ENCODE results near the gene MPZL2.

The MPZL2 gene

GRCh38 chr11:118223992-118224391, 40.1 kb downstream of the MPZL2 start:
- no peak for DNase-seq (ENCODE audit: low read depth)
- no peak for TF ChIP-seq CTCF (IDR thresholded peaks at IDR 0.05; ENCODE audit: low read depth, low read length, missing control alignments)
- H3K4me3 ChIP-seq (ENCODE audit: low read depth, low read length), result no peak overlapping the region

GRCh38 chr11:118223570-118223969, 40.5 kb downstream of the MPZL2 start:
- TF ChIP-seq CTCF (IDR thresholded peaks at IDR 0.05; ENCODE audit: low read depth, low read length, missing control alignments), result no peak
- no peak overlapping the region for H3K4me3 ChIP-seq (ENCODE audit: low read depth, low read length)
- no peak for DNase-seq (ENCODE audit: low read depth)

- H3K4me3 ChIP-seq (ENCODE audit: low read depth, low read length), result no peak overlapping the region
- no peak for TF ChIP-seq CTCF (IDR thresholded peaks at IDR 0.05; ENCODE audit: low read depth, low read length, missing control alignments)
- DNase-seq (ENCODE audit: low read depth), result no peak
These were observed 41.7 kb downstream of the MPZL2 start for GRCh38 chr11:118222437-118222836.

GRCh38 chr11:118221419-118221818, 42.7 kb downstream of the MPZL2 start:
- DNase-seq (ENCODE audit: low read depth), result no peak
- no peak for TF ChIP-seq CTCF (IDR thresholded peaks at IDR 0.05; ENCODE audit: low read depth, low read length, missing control alignments)
- H3K4me3 ChIP-seq (ENCODE audit: low read depth, low read length), result no peak overlapping the region

GRCh38 chr11:118219732-118220131, 44.4 kb downstream of the MPZL2 start:
- no peak for DNase-seq (ENCODE audit: low read depth)
- no peak for TF ChIP-seq CTCF (IDR thresholded peaks at IDR 0.05; ENCODE audit: low read depth, low read length, missing control alignments)
- H3K4me3 ChIP-seq (ENCODE audit: low read depth, low read length), result no peak overlapping the region

GRCh38 chr11:118219244-118219643, 44.9 kb downstream of the MPZL2 start:
- no peak overlapping the region for H3K4me3 ChIP-seq (ENCODE audit: low read depth, low read length)
- no peak for TF ChIP-seq CTCF (IDR thresholded peaks at IDR 0.05; ENCODE audit: low read depth, low read length, missing control alignments)
- DNase-seq (ENCODE audit: low read depth), result no peak

- no peak for DNase-seq (ENCODE audit: low read depth)
- no peak for TF ChIP-seq CTCF (IDR thresholded peaks at IDR 0.05; ENCODE audit: low read depth, low read length, missing control alignments)
- no peak overlapping the region for H3K4me3 ChIP-seq (ENCODE audit: low read depth, low read length)
These were observed 46.5 kb downstream of the MPZL2 start for GRCh38 chr11:118217575-118217974.

All from GM12864 (cell line).